Liver (tissue), 9 donors: ENCODE results near the gene GRIK2. TPM values are rescaled to one million over a fixed set of nuclear protein-coding genes. Genes with fewer than 3 reads are reported as not detected.

Source experiments
- DNase-seq: peaks from one replicate; pipeline ENCODE4 v3.0.0-alpha.2; 2017; ENCODE audit warnings: low spot score
- H3K27ac ChIP-seq, 2 donors: one replicate each; pipeline ENCODE4 v1.7.0; 2013; ENCODE audit warnings: inconsistent platforms in 2 of 2, low read length in 2 of 2, control low read depth in 1 of 2, low read depth in 1 of 2, mild to moderate bottlenecking in 1 of 2
- H3K27me3 ChIP-seq, 4 donors: one replicate each; pipeline versions ENCODE4 v1.6.1 to v1.7.0; 2013; ENCODE audit warnings: low read length in 3 of 4, inconsistent platforms in 1 of 4, mild to moderate bottlenecking in 1 of 4, moderate library complexity in 1 of 4; ENCODE audit not compliant: control insufficient read depth in 4 of 4, insufficient read depth in 4 of 4
- H3K36me3 ChIP-seq, 4 donors: one replicate each; pipeline versions ENCODE4 v1.6.1 to v1.7.0; 2013; ENCODE audit warnings: low read length in 3 of 4, mild to moderate bottlenecking in 3 of 4, low read depth in 1 of 4, moderate library complexity in 1 of 4; ENCODE audit not compliant: control insufficient read depth in 4 of 4, insufficient read depth in 3 of 4
- H3K4me1 ChIP-seq, 4 donors: one replicate each; pipeline versions ENCODE4 v1.6.1 to v1.7.0; 2013; ENCODE audit warnings: low read length in 3 of 4, mild to moderate bottlenecking in 3 of 4, moderate library complexity in 1 of 4; ENCODE audit not compliant: control insufficient read depth in 4 of 4, insufficient read depth in 4 of 4
- H3K4me3 ChIP-seq, 3 donors: one replicate each; pipeline versions ENCODE4 v1.6.1 to v1.7.0; 2013; ENCODE audit warnings: low read length in 3 of 3, control low read depth in 1 of 3, low read depth in 1 of 3, mild to moderate bottlenecking in 1 of 3
- H3K9ac ChIP-seq, 2 donors: one replicate each; pipeline ENCODE4 v1.7.0; 2013; ENCODE audit warnings: low read length in 2 of 2, mild to moderate bottlenecking in 2 of 2, moderate library complexity in 2 of 2, control low read depth in 1 of 2, low read depth in 1 of 2
- H3K9me3 ChIP-seq, 4 donors: one replicate each; pipeline versions ENCODE4 v1.6.1 to v1.7.0; 2013; ENCODE audit warnings: low read length in 3 of 4; ENCODE audit not compliant: control insufficient read depth in 4 of 4
- EGR1 ChIP-seq, 2 donors: IDR thresholded peaks; 2 replicates each; pipeline ENCODE4 v1.6.1; 2016 to 2018; ENCODE audit warnings: antibody characterized with exemption in 2 of 2, low read depth in 2 of 2
- FOXA1 ChIP-seq: IDR thresholded peaks from 2 replicates; pipeline ENCODE4 v1.6.1; 2016; ENCODE audit warnings: antibody characterized with exemption
- FOXA2 ChIP-seq: IDR thresholded peaks from 2 replicates; pipeline ENCODE4 v1.6.1; 2016; ENCODE audit warnings: antibody characterized with exemption
- GABPA ChIP-seq, 2 donors: IDR thresholded peaks in 1 of 2; conservative IDR thresholded peaks in 1 of 2; 2 replicates each; pipeline ENCODE4 v1.6.1; 2016; ENCODE audit warnings: antibody characterized with exemption in 2 of 2, mild to moderate bottlenecking in 1 of 2, moderate library complexity in 1 of 2
- HNF4A ChIP-seq, 2 donors: conservative IDR thresholded peaks; 2 replicates each; pipeline ENCODE4 v1.6.1; 2016; ENCODE audit warnings: antibody characterized with exemption in 2 of 2, mild to moderate bottlenecking in 2 of 2
- HNF4G ChIP-seq: IDR thresholded peaks from 2 replicates; pipeline ENCODE4 v1.6.1; 2016; ENCODE audit warnings: antibody characterized with exemption
- JUND ChIP-seq, 2 donors: IDR thresholded peaks; 2 replicates each; pipeline ENCODE4 v1.6.1; 2016; ENCODE audit warnings: antibody characterized with exemption in 2 of 2
- RAD21 ChIP-seq, 2 donors: IDR thresholded peaks; 2 replicates each; pipeline ENCODE4 v1.6.1; 2016; ENCODE audit warnings: antibody characterized with exemption in 2 of 2, mild to moderate bottlenecking in 2 of 2
- RXRA ChIP-seq, 2 donors: IDR thresholded peaks; 2 replicates each; pipeline ENCODE4 v1.6.1; 2017 to 2018; ENCODE audit warnings: antibody characterized with exemption in 2 of 2, mild to moderate bottlenecking in 1 of 2
- TAF1 ChIP-seq: conservative IDR thresholded peaks from 2 replicates; pipeline ENCODE4 v1.6.1; 2016; ENCODE audit warnings: antibody characterized with exemption, mild to moderate bottlenecking
- YY1 ChIP-seq: IDR thresholded peaks from 2 replicates; pipeline ENCODE4 v1.6.1; 2016; ENCODE audit warnings: antibody characterized with exemption, mild to moderate bottlenecking
- WGBS: extraction: QIAGEN DNeasy Blood & Tissue Kit; methylation state at CpG from one replicate; pipeline ENCODE4 v1.1.7; 2013; 5-methylcytosine and 5-hydroxymethylcytosine counted together
- polyA plus RNA-seq, 2 donors: library from polyadenylated mRNA; stranded (reverse) in 1 of 2; unstranded in 1 of 2; fragments of 200-250 nt in 1 of 2; fragments of >200 nt in 1 of 2; fragmentation: Nextera tagmentation in 1 of 2; extraction: Ambion mirVana in 1 of 2; gene quantifications; one replicate each; pipeline versions ENCODE4 v1.2.1 to v1.2.3, GENCODE V29; 2013 to 2015
- total RNA-seq, 2 donors: library from RNA; depleted of rRNA; stranded (reverse); fragments of >200 nt; gene quantifications; one replicate each; pipeline ENCODE4 v1.2.3, GENCODE V29; 2014
- TF ChIP-seq, protein P1 (sequence below): IDR thresholded peaks from 2 replicates; pipeline ENCODE4 v1.6.1; 2016; ENCODE audit warnings: antibody characterized with exemption
- TF ChIP-seq, protein P2 (sequence below): fragments of 150-350 bp; IDR thresholded peaks from 2 replicates; pipeline ENCODE4 v1.5.1; 2017; ENCODE audit warnings: improper control_type of control experiment, low read depth, low read length; ENCODE audit not compliant: missing input control
- TF ChIP-seq, protein P3 (sequence below): IDR thresholded peaks from 2 replicates; pipeline ENCODE4 v1.6.1; 2016; ENCODE audit warnings: antibody characterized with exemption, mild to moderate bottlenecking
- TF ChIP-seq, protein P4 (sequence below): IDR thresholded peaks from 2 replicates; pipeline ENCODE4 v1.6.1; 2016; ENCODE audit warnings: antibody characterized with exemption
- TF ChIP-seq, protein P5 (sequence below): IDR thresholded peaks from 2 replicates; pipeline ENCODE4 v1.6.1; 2016; ENCODE audit warnings: antibody characterized with exemption
- donor health status: healthy.
- donor health status: healthy.
- donor health status: healthy.
- donor health status: healthy.
- donor health status: healthy.

GRIK2 gene
- total and polyA plus RNA-seq, 4 donors: 0.02 to 0.17 (median 0.05) TPM

DNA sequence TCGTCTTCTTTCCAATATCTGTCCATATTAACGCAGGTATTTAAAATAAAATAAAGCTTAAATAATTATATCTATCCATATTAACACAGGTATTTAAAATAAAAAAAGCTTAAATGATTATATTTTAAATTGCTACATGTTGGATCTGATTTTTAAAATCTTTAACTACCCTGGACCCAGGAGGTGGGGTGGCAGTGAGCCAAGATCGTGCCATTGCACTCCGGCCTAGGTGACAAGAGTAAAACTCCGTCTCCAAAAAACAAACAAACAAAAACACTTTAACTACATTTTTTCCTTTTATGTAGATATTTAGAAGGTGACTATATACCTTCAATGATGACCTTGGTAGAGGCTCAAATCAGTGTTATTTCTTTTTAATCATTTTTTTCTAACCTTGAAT is 211.9 kb downstream of the GRIK2 start:
- no peaks in the 10 kb centered on the region for H3K27me3 ChIP-seq
- H3K4me3 ChIP-seq: no peak overlapping the region
- DNase-seq: no peak
- H3K9ac ChIP-seq: no peak overlapping the region
- 63% methylated on average over 5 of the region's 5 CpGs for WGBS
- no peaks in the 10 kb centered on the region for H3K36me3 ChIP-seq
- no peak for TF ChIP-seq HNF4G
- no peak for TF ChIP-seq GABPA (IDR thresholded peaks at IDR 0.05 in 1 of 2, conservative IDR thresholded peaks at IDR 0.05 in 1 of 2)
- no peak for TF ChIP-seq YY1
- no peak for TF ChIP-seq FOXA2
- TF ChIP-seq, protein P1, sequence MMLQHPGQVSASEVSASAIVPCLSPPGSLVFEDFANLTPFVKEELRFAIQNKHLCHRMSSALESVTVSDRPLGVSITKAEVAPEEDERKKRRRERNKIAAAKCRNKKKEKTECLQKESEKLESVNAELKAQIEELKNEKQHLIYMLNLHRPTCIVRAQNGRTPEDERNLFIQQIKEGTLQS: no peak
- no peak for TF ChIP-seq RXRA (IDR thresholded peaks at IDR 0.05)
- no peak for TF ChIP-seq FOXA1
- TF ChIP-seq, protein P2, sequence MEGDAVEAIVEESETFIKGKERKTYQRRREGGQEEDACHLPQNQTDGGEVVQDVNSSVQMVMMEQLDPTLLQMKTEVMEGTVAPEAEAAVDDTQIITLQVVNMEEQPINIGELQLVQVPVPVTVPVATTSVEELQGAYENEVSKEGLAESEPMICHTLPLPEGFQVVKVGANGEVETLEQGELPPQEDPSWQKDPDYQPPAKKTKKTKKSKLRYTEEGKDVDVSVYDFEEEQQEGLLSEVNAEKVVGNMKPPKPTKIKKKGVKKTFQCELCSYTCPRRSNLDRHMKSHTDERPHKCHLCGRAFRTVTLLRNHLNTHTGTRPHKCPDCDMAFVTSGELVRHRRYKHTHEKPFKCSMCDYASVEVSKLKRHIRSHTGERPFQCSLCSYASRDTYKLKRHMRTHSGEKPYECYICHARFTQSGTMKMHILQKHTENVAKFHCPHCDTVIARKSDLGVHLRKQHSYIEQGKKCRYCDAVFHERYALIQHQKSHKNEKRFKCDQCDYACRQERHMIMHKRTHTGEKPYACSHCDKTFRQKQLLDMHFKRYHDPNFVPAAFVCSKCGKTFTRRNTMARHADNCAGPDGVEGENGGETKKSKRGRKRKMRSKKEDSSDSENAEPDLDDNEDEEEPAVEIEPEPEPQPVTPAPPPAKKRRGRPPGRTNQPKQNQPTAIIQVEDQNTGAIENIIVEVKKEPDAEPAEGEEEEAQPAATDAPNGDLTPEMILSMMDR: no peak
- no peak overlapping the region for H3K27ac ChIP-seq
- H3K4me1 ChIP-seq: no peaks in the 10 kb centered on the region
- H3K9me3 ChIP-seq: no peaks in the 10 kb centered on the region

DNA sequence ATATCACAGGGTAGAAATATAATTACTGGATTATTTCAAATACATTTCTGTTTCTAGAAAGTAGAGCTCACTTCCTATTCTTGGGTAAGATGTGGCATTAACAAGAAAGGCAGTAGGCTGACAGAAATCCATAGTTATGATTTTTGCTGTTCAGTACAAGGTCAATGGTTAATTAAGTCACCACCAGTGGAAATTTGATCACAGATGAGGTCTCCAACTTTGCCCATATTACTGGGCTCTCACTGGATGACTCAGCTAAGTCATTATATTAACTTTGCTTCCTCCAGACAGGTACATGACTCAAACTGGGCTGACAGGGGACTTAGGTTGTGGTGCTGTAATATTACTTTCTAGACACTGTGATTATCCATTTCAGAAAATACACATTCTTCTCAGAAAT is 212.4 kb downstream of the GRIK2 start:
- no peak for DNase-seq

More for the DNA sequence above, 212.4 kb downstream of the GRIK2 start:
- Histone ChIP-seq H3K9me3 (no peaks in the 10 kb centered on the region), H3K27ac (no peak overlapping the region), H3K27me3 (no peaks in the 10 kb centered on the region), H3K4me3 (no peak overlapping the region), H3K36me3 (no peaks in the 10 kb centered on the region), H3K9ac (no peak overlapping the region), H3K4me1 (no peaks in the 10 kb centered on the region)
- TF ChIP-seq HNF4G: no peak
- TF ChIP-seq, protein P3, sequence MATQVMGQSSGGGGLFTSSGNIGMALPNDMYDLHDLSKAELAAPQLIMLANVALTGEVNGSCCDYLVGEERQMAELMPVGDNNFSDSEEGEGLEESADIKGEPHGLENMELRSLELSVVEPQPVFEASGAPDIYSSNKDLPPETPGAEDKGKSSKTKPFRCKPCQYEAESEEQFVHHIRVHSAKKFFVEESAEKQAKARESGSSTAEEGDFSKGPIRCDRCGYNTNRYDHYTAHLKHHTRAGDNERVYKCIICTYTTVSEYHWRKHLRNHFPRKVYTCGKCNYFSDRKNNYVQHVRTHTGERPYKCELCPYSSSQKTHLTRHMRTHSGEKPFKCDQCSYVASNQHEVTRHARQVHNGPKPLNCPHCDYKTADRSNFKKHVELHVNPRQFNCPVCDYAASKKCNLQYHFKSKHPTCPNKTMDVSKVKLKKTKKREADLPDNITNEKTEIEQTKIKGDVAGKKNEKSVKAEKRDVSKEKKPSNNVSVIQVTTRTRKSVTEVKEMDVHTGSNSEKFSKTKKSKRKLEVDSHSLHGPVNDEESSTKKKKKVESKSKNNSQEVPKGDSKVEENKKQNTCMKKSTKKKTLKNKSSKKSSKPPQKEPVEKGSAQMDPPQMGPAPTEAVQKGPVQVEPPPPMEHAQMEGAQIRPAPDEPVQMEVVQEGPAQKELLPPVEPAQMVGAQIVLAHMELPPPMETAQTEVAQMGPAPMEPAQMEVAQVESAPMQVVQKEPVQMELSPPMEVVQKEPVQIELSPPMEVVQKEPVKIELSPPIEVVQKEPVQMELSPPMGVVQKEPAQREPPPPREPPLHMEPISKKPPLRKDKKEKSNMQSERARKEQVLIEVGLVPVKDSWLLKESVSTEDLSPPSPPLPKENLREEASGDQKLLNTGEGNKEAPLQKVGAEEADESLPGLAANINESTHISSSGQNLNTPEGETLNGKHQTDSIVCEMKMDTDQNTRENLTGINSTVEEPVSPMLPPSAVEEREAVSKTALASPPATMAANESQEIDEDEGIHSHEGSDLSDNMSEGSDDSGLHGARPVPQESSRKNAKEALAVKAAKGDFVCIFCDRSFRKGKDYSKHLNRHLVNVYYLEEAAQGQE: no peak
- no peak for TF ChIP-seq TAF1
- TF ChIP-seq RXRA (IDR thresholded peaks at IDR 0.05): no peak
- no peak for TF ChIP-seq HNF4A (conservative IDR thresholded peaks at IDR 0.05)
- TF ChIP-seq, protein P1: no peak
- no peak for TF ChIP-seq RAD21 (IDR thresholded peaks at IDR 0.05)
- TF ChIP-seq, protein P4, sequence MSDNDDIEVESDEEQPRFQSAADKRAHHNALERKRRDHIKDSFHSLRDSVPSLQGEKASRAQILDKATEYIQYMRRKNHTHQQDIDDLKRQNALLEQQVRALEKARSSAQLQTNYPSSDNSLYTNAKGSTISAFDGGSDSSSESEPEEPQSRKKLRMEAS: no peak
- TF ChIP-seq, protein P5, sequence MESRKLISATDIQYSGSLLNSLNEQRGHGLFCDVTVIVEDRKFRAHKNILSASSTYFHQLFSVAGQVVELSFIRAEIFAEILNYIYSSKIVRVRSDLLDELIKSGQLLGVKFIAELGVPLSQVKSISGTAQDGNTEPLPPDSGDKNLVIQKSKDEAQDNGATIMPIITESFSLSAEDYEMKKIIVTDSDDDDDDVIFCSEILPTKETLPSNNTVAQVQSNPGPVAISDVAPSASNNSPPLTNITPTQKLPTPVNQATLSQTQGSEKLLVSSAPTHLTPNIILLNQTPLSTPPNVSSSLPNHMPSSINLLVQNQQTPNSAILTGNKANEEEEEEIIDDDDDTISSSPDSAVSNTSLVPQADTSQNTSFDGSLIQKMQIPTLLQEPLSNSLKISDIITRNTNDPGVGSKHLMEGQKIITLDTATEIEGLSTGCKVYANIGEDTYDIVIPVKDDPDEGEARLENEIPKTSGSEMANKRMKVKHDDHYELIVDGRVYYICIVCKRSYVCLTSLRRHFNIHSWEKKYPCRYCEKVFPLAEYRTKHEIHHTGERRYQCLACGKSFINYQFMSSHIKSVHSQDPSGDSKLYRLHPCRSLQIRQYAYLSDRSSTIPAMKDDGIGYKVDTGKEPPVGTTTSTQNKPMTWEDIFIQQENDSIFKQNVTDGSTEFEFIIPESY: no peak
- no peak for TF ChIP-seq YY1
- TF ChIP-seq FOXA1: no peak
- TF ChIP-seq EGR1 (IDR thresholded peaks at IDR 0.05; ENCODE audit: low read depth in 2 of 2): no peak
- TF ChIP-seq GABPA (IDR thresholded peaks at IDR 0.05 in 1 of 2, conservative IDR thresholded peaks at IDR 0.05 in 1 of 2): no peak
- no peak for TF ChIP-seq FOXA2
- TF ChIP-seq JUND (IDR thresholded peaks at IDR 0.05): no peak
